ENCODE measurements around the gene GALNT10. TPM values are rescaled to one million over a fixed set of nuclear protein-coding genes. Genes with fewer than 3 reads are reported as not detected.

Gene GALNT10
- total and polyA plus RNA-seq, 2 of the 8 experiments (the other 6 are each of a cell fraction or from before 2014, with no cell fraction given) = 4.6 to 15.5 TPM

DNA sequence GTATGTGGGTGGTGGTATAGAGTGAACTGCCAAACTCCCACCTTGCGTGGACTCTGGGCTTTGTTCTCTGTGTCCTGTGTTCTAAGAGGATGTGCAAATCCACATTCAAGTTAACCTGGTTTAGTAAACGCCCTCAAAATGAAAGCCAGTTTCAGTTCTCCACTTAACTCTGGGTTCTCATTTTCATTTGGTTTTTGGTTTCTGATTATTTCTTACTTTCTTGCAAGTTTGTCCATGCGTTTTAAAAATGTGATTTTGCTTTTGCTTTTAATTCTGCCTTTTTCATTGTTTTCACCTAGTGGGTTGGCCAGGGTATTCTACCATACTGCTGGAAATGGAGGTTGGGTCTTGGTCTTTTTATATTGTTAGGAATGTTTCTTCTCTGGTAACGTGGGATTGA, 38.2 kb downstream of the GALNT10 start (continued):
- TF ChIP-seq BRCA1 (IDR thresholded peaks at IDR 0.05; ENCODE audit: low read depth, low read length) = no peak

DNA sequence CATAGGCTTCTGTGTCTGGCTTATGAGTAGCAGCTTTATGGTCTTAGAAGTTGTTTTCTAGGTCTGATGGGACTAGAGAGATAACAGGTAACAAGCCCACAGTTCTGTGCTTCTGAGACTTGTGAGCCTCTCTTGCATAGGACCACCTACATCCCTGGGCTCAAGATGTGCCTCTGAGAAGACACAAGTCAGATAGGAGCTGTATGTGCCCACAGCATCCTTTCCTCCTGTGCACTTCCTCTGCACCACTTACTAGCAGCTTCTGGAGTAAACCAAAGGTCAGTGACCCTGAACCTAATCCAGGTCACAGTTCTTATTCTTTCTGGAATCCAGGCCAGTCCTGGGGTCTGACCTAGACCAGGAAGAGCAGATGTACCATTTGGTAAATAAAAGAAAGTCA, 40.0 kb downstream of the GALNT10 start:
- DNase-seq (ENCODE audit: low read depth in 1 of 2, low spot score in 2 of 2) = no peak
- no peak overlapping the region for H2BK15ac ChIP-seq (ENCODE audit: low read length)
- H3K23me2 ChIP-seq (ENCODE audit: low read depth, low read length) = no peaks in the 10 kb centered on the region
- H2AK5ac ChIP-seq (ENCODE audit: low read depth, low read length) = no peak overlapping the region
- no peak overlapping the region for H4K91ac ChIP-seq (replicated peaks; ENCODE audit: insufficient read length, low read length)
- no peak overlapping the region for H2BK5ac ChIP-seq (ENCODE audit: low read depth, low read length)
- no peak overlapping the region for H3K4me3 ChIP-seq (ENCODE audit: extremely low read depth in 1 of 4, insufficient read depth in 2 of 4, low read depth in 3 of 4, low read length in 4 of 4)
- H4K5ac ChIP-seq (ENCODE audit: insufficient read length, low read depth, low read length) = no peak overlapping the region
- H3K14ac ChIP-seq (ENCODE audit: insufficient read length) = no peak overlapping the region
- no peak overlapping the region for H3K27ac ChIP-seq (ENCODE audit: low read depth, low read length)
- H3K4me1 ChIP-seq (replicated peaks in 1 of 4; ENCODE audit: control insufficient read depth in 3 of 4, insufficient read depth in 4 of 4, low read length in 3 of 4) = peaks cover 0 to 3% (median 0%) of the 10 kb centered on the region in 4 experiments; a peak in 1 of 7 replicates
- no peak overlapping the region for H3K4ac ChIP-seq (replicated peaks; ENCODE audit: insufficient read length, low read depth, low read length)
- no peak overlapping the region for H3K9ac ChIP-seq (replicated peaks in 1 of 4; ENCODE audit: extremely low read depth in 1 of 4, low read depth in 3 of 4, low read length in 3 of 4)
- H3K18ac ChIP-seq (ENCODE audit: extremely low read depth, low read length) = no peak overlapping the region
- H2BK12ac ChIP-seq (ENCODE audit: low read depth, low read length) = no peak overlapping the region
- H2AFZ ChIP-seq (ENCODE audit: low read length) = no peak overlapping the region
- no peaks in the 10 kb centered on the region for H4K20me1 ChIP-seq (replicated peaks in 1 of 2; ENCODE audit: control insufficient read depth in 1 of 2, insufficient read depth in 2 of 2, low read length in 2 of 2)
- H3K36me3 ChIP-seq (ENCODE audit: control insufficient read depth in 2 of 4, insufficient read depth in 4 of 4, low read length in 3 of 4) = no peaks in the 10 kb centered on the region
- no peaks in the 10 kb centered on the region for H3K79me2 ChIP-seq (ENCODE audit: control insufficient read depth in 1 of 2, insufficient read depth in 2 of 2, low read length in 2 of 2)
- no peaks in the 10 kb centered on the region for H3K27me3 ChIP-seq (replicated peaks in 1 of 4; ENCODE audit: control insufficient read depth in 3 of 4, extremely low read depth in 1 of 4, insufficient read depth in 3 of 4, low read length in 3 of 4)
- ChIA-PET POLR2A (ENCODE audit: partially characterized antibody) (no interaction called here), CTCF (ENCODE audit: partially characterized antibody) (interaction anchor here (1.0 to 1.7 kb wide), 4 partner anchors 12 to 50 kb away, joined by 3 to 4 read pairs (median 4); no protein-coding TSS in a partner anchor)
- FAIRE-seq = no peak
- peaks cover 4 to 6% of the 10 kb centered on the region in 2 experiments; a peak in 2 of 4 replicates for H3K9me3 ChIP-seq (ENCODE audit: insufficient read depth in 2 of 2, low read depth in 1 of 2, low read length in 1 of 2)
- no peaks in the 10 kb centered on the region for H3K79me1 ChIP-seq (ENCODE audit: low read depth, low read length)
- no peak overlapping the region for H2BK120ac ChIP-seq (replicated peaks; ENCODE audit: low read depth, low read length)
- no peak overlapping the region for H3K56ac ChIP-seq (replicated peaks; ENCODE audit: insufficient read length, low read depth, low read length)
- H3K4me2 ChIP-seq (ENCODE audit: insufficient read depth in 1 of 2, low read depth in 2 of 2, low read length in 2 of 2) = no peak overlapping the region
- no peak overlapping the region for H3K23ac ChIP-seq (ENCODE audit: insufficient read length)
- no peak overlapping the region for H2BK20ac ChIP-seq (ENCODE audit: low read length)
- H4K8ac ChIP-seq (ENCODE audit: extremely low read depth, insufficient read depth, low read length) = no peak overlapping the region; the same call in 1 of the 2 replicates
- TF ChIP-seq, protein P1, sequence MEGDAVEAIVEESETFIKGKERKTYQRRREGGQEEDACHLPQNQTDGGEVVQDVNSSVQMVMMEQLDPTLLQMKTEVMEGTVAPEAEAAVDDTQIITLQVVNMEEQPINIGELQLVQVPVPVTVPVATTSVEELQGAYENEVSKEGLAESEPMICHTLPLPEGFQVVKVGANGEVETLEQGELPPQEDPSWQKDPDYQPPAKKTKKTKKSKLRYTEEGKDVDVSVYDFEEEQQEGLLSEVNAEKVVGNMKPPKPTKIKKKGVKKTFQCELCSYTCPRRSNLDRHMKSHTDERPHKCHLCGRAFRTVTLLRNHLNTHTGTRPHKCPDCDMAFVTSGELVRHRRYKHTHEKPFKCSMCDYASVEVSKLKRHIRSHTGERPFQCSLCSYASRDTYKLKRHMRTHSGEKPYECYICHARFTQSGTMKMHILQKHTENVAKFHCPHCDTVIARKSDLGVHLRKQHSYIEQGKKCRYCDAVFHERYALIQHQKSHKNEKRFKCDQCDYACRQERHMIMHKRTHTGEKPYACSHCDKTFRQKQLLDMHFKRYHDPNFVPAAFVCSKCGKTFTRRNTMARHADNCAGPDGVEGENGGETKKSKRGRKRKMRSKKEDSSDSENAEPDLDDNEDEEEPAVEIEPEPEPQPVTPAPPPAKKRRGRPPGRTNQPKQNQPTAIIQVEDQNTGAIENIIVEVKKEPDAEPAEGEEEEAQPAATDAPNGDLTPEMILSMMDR (IDR thresholded peaks at IDR 0.05; ENCODE audit: control extremely low read depth in 1 of 3, insufficient read depth in 1 of 3, low read depth in 1 of 3, low read length in 3 of 3) = no peak
- TF ChIP-seq POLR2AphosphoS5 (IDR thresholded peaks at IDR 0.05; ENCODE audit: low read depth, low read length) = no peak
- no peak for TF ChIP-seq TAF7 (optimal IDR thresholded peaks at IDR 0.05; ENCODE audit: borderline replicate concordance, low read depth, low read length)
- TF ChIP-seq CEBPB (IDR thresholded peaks at IDR 0.05; ENCODE audit: low read depth, low read length) = no peak
- TF ChIP-seq CTBP2 (IDR thresholded peaks at IDR 0.05; ENCODE audit: borderline replicate concordance, insufficient read depth, insufficient read length, low read length) = no peak
- TF ChIP-seq JUND (IDR thresholded peaks at IDR 0.05; ENCODE audit: low read length) = no peak
- no peak for TF ChIP-seq BACH1 (IDR thresholded peaks at IDR 0.05; ENCODE audit: low read length)
